HG02678 (cell line): ENCODE results near the gene SMIM34.
A peak's percentile ranks its signal among the peaks of the same experiment; 100 is the strongest.
"Not testable (repeated sequence)": the region's sequence is repeated elsewhere in the genome, so short reads cannot be mapped to it uniquely, and the experiment has no call there.

Source experiments
- ATAC-seq: cut with Tn5 transposase; IDR thresholded peaks from one replicate; pipeline ENCODE4 v1.9.1; 2021; ENCODE audit warnings: mild to moderate bottlenecking, moderate library complexity; ENCODE audit not compliant: unreplicated experiment

Gene SMIM34, protein sequence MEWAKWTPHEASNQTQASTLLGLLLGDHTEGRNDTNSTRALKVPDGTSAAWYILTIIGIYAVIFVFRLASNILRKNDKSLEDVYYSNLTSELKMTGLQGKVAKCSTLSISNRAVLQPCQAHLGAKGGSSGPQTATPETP

GRCh38 chr21:34423805-34424204, at the start of gene SMIM34:
Gene SMIM34, minus strand, starts transcription at chr21:34423951. Its CDS starts 112 bp downstream, at chr21:34423839.
- not testable (repeated sequence) for ATAC-seq

DNA sequence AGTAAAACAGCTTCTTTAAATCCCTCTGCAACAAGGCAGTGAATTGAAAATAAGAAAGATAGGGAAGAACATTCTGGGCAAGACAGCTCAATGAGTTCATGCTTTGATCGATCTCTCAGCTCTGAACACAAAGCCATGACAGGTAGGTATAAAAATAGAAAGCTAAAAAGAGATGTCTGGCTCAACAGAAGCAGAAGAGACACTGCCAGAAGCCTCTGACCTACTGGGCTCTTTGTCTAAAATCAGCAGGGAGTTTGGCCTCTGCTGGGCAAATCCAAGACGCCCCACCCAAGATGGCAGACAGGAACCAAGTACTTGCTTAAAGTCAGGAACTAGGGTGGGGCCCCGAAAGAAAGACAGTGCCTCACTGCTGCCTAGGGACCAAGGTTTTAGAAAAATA, 43.6 kb upstream of the SMIM34 start:
- not testable (repeated sequence) for ATAC-seq

GRCh38 chr21:34459426-34459825, 35.7 kb upstream of the SMIM34 start:
- not testable (repeated sequence) for ATAC-seq

DNA sequence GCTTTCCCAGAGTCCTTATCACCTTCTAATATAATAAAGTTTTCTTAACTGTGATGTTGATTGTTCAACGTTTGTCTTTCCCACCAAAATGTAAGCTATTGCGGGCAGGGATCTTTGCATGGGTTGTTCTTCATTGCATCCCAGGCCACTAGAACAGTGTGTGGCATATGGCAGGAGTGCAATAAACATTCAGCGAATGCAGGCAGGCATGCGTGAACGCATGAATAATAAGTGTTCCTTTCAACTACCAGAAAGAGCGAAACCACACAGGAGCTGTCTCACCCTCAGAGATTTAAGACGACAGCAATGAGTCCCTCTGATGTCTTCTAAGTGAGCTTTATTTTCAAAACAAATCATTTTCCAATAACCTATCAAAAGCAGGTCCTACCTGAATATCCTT, 34.5 kb upstream of the SMIM34 start:
- ATAC-seq = not testable (repeated sequence)

DNA sequence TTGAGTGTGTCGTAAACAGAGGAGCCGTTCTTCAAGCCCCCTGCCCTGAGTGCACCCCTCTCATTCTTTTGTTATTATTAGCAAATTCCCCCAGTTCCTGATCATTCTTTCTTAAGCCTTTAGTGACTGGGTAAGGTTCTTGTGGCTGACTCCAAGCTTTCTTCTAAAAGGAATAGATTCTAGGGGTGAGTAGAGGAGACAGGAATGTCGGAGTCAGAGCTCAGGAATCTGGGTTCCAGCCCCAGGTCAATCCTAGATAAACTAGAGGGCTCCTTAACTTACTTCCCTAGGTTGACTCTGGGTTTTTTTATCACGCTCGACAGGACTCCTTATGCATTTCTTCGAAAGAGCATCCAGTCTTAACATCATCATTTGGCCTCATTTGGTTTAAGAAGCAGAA, 32.4 kb upstream of the SMIM34 start:
- not testable (repeated sequence) for ATAC-seq

DNA sequence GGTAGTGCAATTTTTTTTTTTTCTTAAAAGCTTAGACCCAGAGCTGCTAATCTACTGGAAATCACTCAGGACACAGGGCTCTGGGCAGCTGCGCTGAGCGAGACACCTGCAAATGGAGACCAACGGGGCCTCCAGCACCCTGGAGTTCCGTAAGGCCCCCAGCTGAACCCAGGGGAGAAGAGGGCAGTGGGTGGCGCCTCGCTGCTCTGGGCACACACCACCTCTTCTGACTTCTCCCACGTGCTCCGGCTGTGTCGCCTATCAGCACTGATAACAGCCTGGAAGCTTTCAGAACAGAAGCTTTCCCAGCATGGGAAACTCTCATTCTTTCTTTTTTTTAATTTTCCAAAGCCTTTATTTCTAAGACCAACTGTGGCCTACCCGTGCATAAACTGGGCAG, 31.9 kb upstream of the SMIM34 start:
- ATAC-seq = not testable (repeated sequence)

GRCh38 chr21:34447018-34447417, 23.3 kb upstream of the SMIM34 start:
- ATAC-seq = not testable (repeated sequence)

DNA sequence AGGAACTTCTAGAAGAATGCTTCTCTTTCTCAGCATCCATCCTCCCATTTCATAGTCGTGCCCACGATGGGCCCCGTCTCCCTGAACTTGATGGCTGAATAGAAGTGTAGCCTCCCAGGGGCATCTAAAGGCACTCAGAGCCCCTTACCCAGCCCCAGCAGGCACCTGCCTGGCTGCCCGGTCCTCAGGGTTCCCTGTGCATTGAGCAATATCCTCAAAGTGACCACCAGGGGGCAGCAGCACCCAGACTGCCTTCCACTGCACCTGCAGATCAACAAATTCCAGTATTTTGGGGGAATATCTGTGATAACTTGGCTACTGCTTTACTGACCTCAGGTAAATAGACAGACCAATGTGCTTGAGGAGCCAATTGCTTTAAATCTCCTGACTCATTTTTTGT, 19.7 kb upstream of the SMIM34 start:
- not testable (repeated sequence) for ATAC-seq

- ATAC-seq = not testable (repeated sequence)
These were observed 6.0 kb upstream of the SMIM34 start for GRCh38 chr21:34429710-34430109.

DNA sequence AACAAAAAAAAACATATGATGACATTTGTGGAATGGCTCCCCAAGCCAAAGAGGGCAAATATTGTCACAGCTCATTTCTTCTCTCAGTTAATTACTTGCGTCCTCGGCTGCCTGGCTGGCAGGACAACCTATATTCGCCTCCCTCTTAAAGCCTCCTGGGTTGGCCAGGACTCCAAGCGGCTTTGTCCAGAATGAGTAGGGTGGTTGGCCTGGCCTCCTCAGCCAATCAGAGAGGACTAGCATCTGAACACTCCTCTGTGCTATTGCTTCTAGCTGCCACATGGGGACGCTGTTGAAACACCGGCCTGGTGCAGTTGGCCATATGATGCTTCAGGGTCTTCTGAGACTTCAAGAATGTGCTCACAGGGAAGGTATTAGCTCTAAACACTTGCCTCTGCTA, 4.7 kb upstream of the SMIM34 start:
- not testable (repeated sequence) for ATAC-seq

- ATAC-seq = not testable (repeated sequence)
These were observed 3.6 kb upstream of the SMIM34 start for GRCh38 chr21:34427339-34427738.

- not testable (repeated sequence) for ATAC-seq
These were observed 6.2 kb downstream of the SMIM34 start for GRCh38 chr21:34417448-34418077.

GRCh38 chr21:34407294-34407693, 16.5 kb downstream of the SMIM34 start:
- ATAC-seq = not testable (repeated sequence)

DNA sequence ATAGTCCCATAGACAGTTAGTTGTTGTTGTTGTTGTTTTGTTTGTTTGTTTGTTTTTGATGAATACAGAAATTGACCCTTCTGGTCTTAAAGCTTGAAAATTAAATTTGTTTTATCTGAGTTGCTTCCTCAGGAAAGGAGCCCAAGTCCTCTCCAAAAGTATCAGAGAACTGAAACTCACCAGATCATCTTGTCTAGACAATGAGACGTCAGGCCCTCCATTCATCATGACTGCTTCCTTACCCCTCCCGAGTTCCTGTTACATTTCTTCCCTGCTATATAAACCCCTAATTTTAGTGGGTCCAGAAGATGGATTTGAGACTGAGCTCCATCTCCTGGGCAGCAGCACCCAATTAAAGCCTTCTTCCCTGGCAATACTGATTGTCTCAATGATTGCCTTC, 17.1 kb downstream of the SMIM34 start:
- ATAC-seq = not testable (repeated sequence)

- ATAC-seq = not testable (repeated sequence)
These were observed 17.6 kb downstream of the SMIM34 start for GRCh38 chr21:34406102-34406501.

- ATAC-seq = not testable (repeated sequence)
These were observed 18.1 kb downstream of the SMIM34 start for GRCh38 chr21:34405686-34406085.

DNA sequence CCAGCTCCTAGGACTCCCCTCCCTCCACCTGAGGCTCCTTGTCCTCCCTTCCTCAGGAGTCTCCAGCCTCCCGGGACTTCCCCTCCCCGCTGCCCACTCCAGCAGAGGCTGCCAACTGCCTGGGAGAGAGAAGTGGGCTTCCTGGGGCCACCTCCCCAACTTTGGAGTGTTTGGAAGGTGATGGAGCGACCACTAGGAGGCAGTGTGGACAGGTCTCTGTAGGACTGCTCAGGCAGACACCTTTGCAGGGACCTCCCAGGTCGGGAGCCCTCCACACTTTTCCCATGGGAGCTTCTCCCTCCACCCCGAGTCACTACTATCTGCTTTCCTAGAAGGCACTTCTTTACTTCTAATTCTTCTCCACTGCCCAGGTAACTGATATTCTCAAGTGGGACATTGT, 19.0 kb downstream of the SMIM34 start:
- ATAC-seq = not testable (repeated sequence)

- ATAC-seq = not testable (repeated sequence)
These were observed 23.2 kb downstream of the SMIM34 start for GRCh38 chr21:34400522-34400921.

GRCh38 chr21:34383724-34384415, 39.9 kb downstream of the SMIM34 start:
- ATAC-seq = peak; percentile 76

DNA sequence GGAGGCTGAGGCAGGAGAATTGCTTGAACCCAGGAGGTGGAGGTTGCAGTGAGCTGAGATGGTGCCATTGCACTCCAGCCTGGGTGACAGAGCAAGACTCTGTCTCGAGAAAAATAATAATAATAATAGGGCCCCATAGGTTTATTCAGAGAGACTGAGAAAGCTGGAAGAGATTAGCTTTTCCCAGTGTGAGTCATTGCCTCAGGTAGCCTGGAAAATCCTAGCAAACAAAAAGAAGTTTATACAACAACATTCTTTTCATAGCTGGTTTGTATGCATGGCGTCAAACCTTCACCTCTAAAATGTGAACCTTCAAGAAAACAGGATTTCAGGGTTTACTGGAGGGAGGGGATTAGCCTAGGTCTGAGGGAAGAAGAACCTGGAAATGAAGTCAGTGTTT, 40.6 kb downstream of the SMIM34 start:
- not testable (repeated sequence) for ATAC-seq

DNA sequence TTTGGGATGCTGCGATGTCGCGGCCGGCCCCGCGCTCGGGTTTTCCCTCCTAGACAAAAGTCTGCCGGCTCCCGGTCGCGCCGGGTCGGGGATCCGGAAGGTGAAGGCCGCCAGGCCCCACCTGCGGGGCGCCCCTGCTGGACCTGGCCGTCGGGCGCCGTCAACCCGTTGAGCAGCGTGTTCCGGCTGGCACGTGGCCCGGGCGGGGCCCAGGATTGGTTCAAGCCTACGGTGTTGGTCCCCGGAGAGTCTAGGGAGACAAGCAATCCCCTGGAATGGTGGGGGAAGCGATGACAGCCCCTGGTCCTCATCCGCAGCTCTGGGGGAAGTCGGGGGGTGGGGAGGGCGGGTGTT, 48.2 kb downstream of the SMIM34 start:
- ATAC-seq = peak; percentile 68
